Panc1 (cell line): Measurements from ENCODE around the gene EFNA5. TPM values are rescaled to one million over a fixed set of nuclear protein-coding genes. Genes with fewer than 3 reads are reported as not detected.

Experiments used
- ATAC-seq: fragments of 200-7000 bp; cut with Tn5 transposase; 2 replicates; pipeline ENCODE4 v1.9.1; 2020; ENCODE audit warnings: mild to moderate bottlenecking, moderate library complexity
- BruUV-seq: library from RNA; stranded (reverse); fragments of 400-500 nt; replicated peaks from 2 replicates; lab custom pipeline; 2021; lab: Mats Ljungman, UMichigan
- CTCF ChIA-PET: fragments of 300-600 bp; sonication (Branson Sonifier 250); formaldehyde crosslinking; loops from one replicate; lab custom pipeline; 2022; ENCODE audit warnings: antibody characterized with exemption; lab: Charles Lee
- POLR2A ChIA-PET: fragments of 300-600 bp; sonication (Branson Sonifier 250); formaldehyde crosslinking; loops from one replicate; lab custom pipeline; 2022; ENCODE audit warnings: antibody characterized with exemption; lab: Charles Lee
- DNase-seq: peaks from one replicate; pipeline ENCODE4 v3.0.0-alpha.2; 2010; ENCODE audit warnings: low read depth, low spot score
- H3K27ac ChIP-seq: 2 replicates; pipeline ENCODE4 v1.5.1; 2011; ENCODE audit warnings: mild to moderate bottlenecking, low read length, inconsistent platforms
- H3K27me3 ChIP-seq: fragments of 200-500 bp; sonication (Bioruptor generic); 2 replicates; pipeline ENCODE4 v1.6.0; 2014; ENCODE audit warnings: low read length, inconsistent platforms; ENCODE audit not compliant: control insufficient read depth, insufficient read depth
- H3K36me3 ChIP-seq: fragments of 200-500 bp; sonication (Bioruptor generic); 2 replicates; pipeline ENCODE4 v1.5.1; 2014; ENCODE audit warnings: inconsistent platforms, mild to moderate bottlenecking, low read length, moderate library complexity; ENCODE audit not compliant: control insufficient read depth, insufficient read depth
- H3K4me1 ChIP-seq: 2 replicates; pipeline ENCODE4 v1.5.1; 2011; ENCODE audit warnings: inconsistent platforms, mild to moderate bottlenecking, low read length, moderate library complexity; ENCODE audit not compliant: control insufficient read depth, insufficient read depth
- H3K4me3 ChIP-seq, 2 experiments: 2 replicates each; pipeline ENCODE4 v1.5.1; 2011 to 2012; ENCODE audit warnings: low read depth in 2 of 2, low read length in 2 of 2, mild to moderate bottlenecking in 2 of 2, inconsistent platforms in 1 of 2, moderate library complexity in 1 of 2
- H3K9me3 ChIP-seq: fragments of 200-500 bp; sonication (Bioruptor generic); 2 replicates; pipeline ENCODE4 v1.5.1; 2014; ENCODE audit warnings: low read depth, mild to moderate bottlenecking, inconsistent platforms, low read length, moderate library complexity; ENCODE audit not compliant: control insufficient read depth, insufficient read depth
- CTCF ChIP-seq: fragments of 450-650 bp; IDR thresholded peaks from 2 replicates; pipeline ENCODE4 v1.5.1; 2017; ENCODE audit warnings: mild to moderate bottlenecking
- POLR2AphosphoS5 ChIP-seq: IDR thresholded peaks from 2 replicates; pipeline ENCODE4 v1.6.1; 2012; ENCODE audit warnings: mild to moderate bottlenecking, low read depth, low read length, moderate library complexity
- REST ChIP-seq, 2 experiments: IDR thresholded peaks; 2 replicates each; pipeline ENCODE4 v1.6.1; 2011 to 2012; ENCODE audit warnings: low read depth in 2 of 2, control low read depth in 1 of 2, low read length in 1 of 2, mild to moderate bottlenecking in 1 of 2, moderate library complexity in 1 of 2; ENCODE audit not compliant: insufficient read depth in 1 of 2
- SIN3A ChIP-seq: IDR thresholded peaks from 2 replicates; pipeline ENCODE4 v1.6.1; 2012; ENCODE audit warnings: low read depth, mild to moderate bottlenecking, low read length, moderate library complexity, borderline replicate concordance; ENCODE audit not compliant: insufficient read depth
- TCF7L2 ChIP-seq: IDR thresholded peaks from 2 replicates; pipeline ENCODE4 v1.6.1; 2011; ENCODE audit warnings: mild to moderate bottlenecking, low read depth, low read length, inconsistent platforms
- in situ Hi-C: cut with HindIII; loops from 2 replicates; pipeline ENCODE4 v1.10.0; 2016; ENCODE audit warnings: low sequenced_read_pairs, low pct_unique_long_range_greater_than_20kb
- intact Hi-C: fragments of 100-400 bp; cut with micrococcal nuclease; formaldehyde crosslinking; loops from one replicate; pipeline ENCODE4 v1.10.0; 2022; ENCODE audit not compliant: unreplicated experiment
- total RNA-seq: library from RNA; stranded (reverse); gene quantifications from one replicate; pipeline ENCODE4 v1.2.1, GENCODE V29; 2021; ENCODE audit not compliant: unreplicated experiment

EFNA5 gene
- total RNA-seq, 1 experiment from 2014 or later: 30.5 TPM

- ChIA-PET POLR2A (no interaction called here), CTCF (no interaction called here)
- DNase-seq (no peak), ATAC-seq (no peak)
- Histone ChIP-seq H3K4me3 (no peak overlapping the region), H3K27ac (no peak overlapping the region), H3K27me3 (no peaks in the 10 kb centered on the region), H3K9me3 (no peaks in the 10 kb centered on the region), H3K4me1 (no peaks in the 10 kb centered on the region), H3K36me3 (no peaks in the 10 kb centered on the region)
- no TSS peak for BruUV-seq
- in situ Hi-C loops (no loop called here), intact Hi-C loops (no loop called here)
- TF ChIP-seq POLR2AphosphoS5: no peak
Observed at GRCh38 chr5:107373549-107374263, 297.0 kb downstream of the EFNA5 start.

GRCh38 chr5:107372723-107373450 is 297.9 kb downstream of the EFNA5 start:
- Histone ChIP-seq H3K36me3 (no peaks in the 10 kb centered on the region), H3K27ac (no peak overlapping the region), H3K4me3 (no peak overlapping the region), H3K9me3 (no peaks in the 10 kb centered on the region), H3K4me1 (no peaks in the 10 kb centered on the region), H3K27me3 (no peaks in the 10 kb centered on the region)
- BruUV-seq: no TSS peak
- no peak for TF ChIP-seq SIN3A
- TF ChIP-seq TCF7L2: no peak
- no peak for TF ChIP-seq REST (IDR thresholded peaks at IDR 0.05; ENCODE audit: insufficient read depth in 1 of 2, low read depth in 2 of 2, low read length in 1 of 2)
- no peak for TF ChIP-seq CTCF
- TF ChIP-seq POLR2AphosphoS5: no peak
- ChIA-PET CTCF (no interaction called here), POLR2A (no interaction called here)
- no peak for DNase-seq
- in situ Hi-C loops: no loop called here
- intact Hi-C loops: no loop called here
- no peak for ATAC-seq
